Loucy (cell line): ENCODE results near the gene MGMT.

ENCODE experiments used
- H2AFZ ChIP-seq: fragments of 200-600 bp; sonication (generic); 2 replicates; pipeline ENCODE4 v1.6.0; 2016; ENCODE audit warnings: antibody characterized with exemption, mild to moderate bottlenecking, low read length, moderate library complexity
- H3F3A ChIP-seq: fragments of 200-600 bp; 2 replicates; pipeline ENCODE4 v1.6.0; 2016; ENCODE audit warnings: antibody characterized with exemption, low read depth, mild to moderate bottlenecking
- H3K27me3 ChIP-seq: fragments of 200-600 bp; sonication (generic); 2 replicates; pipeline ENCODE4 v1.6.1; 2014; ENCODE audit warnings: low read length, mild to moderate bottlenecking; ENCODE audit not compliant: insufficient read depth, poor library complexity, severe bottlenecking
- H3K36me3 ChIP-seq: fragments of 200-600 bp; sonication (generic); 2 replicates; pipeline ENCODE4 v1.6.1; 2016; ENCODE audit warnings: low read length; ENCODE audit not compliant: insufficient read depth
- H3K4me1 ChIP-seq: fragments of 200-600 bp; sonication (generic); 2 replicates; pipeline ENCODE4 v1.5.1; 2014; ENCODE audit warnings: low read length, mild to moderate bottlenecking; ENCODE audit not compliant: insufficient read depth, poor library complexity, severe bottlenecking
- H3K4me2 ChIP-seq: fragments of 200-600 bp; sonication (generic); 2 replicates; pipeline ENCODE4 v1.6.0; 2014; ENCODE audit warnings: antibody characterized with exemption, low read length, low read depth, mild to moderate bottlenecking; ENCODE audit not compliant: poor library complexity, severe bottlenecking
- H3K4me3 ChIP-seq: fragments of 200-600 bp; sonication (generic); 2 replicates; pipeline ENCODE4 v1.5.1; 2014; ENCODE audit warnings: low read length, mild to moderate bottlenecking, mixed read lengths; ENCODE audit not compliant: poor library complexity, severe bottlenecking
- H3K79me2 ChIP-seq: fragments of 200-600 bp; sonication (generic); 2 replicates; pipeline ENCODE4 v1.6.1; 2014; ENCODE audit warnings: low read length; ENCODE audit not compliant: insufficient read depth
- H3K9ac ChIP-seq: fragments of 200-600 bp; sonication (generic); 2 replicates; pipeline ENCODE4 v1.6.0; 2014; ENCODE audit warnings: mild to moderate bottlenecking, low read depth, low read length, moderate library complexity; ENCODE audit not compliant: poor library complexity, severe bottlenecking
- H3K9me2 ChIP-seq: fragments of 200-600 bp; sonication (generic); replicated peaks from 2 replicates; pipeline ENCODE4 v1.6.1; 2016; ENCODE audit warnings: low read depth, low read length, mixed read lengths
- H3K9me3 ChIP-seq: fragments of 200-600 bp; sonication (generic); 2 replicates; pipeline ENCODE4 v1.6.1; 2014; ENCODE audit warnings: mild to moderate bottlenecking, antibody characterized with exemption, low read length, low read depth; ENCODE audit not compliant: insufficient read depth
- H4K20me1 ChIP-seq: fragments of 200-600 bp; sonication (generic); 2 replicates; pipeline ENCODE4 v1.6.0; 2014; ENCODE audit warnings: antibody characterized with exemption, low read length, mild to moderate bottlenecking; ENCODE audit not compliant: insufficient read depth, poor library complexity, severe bottlenecking
- EZH2phosphoT487 ChIP-seq: fragments of 200-600 bp; IDR thresholded peaks from 2 replicates; pipeline ENCODE4 v1.6.1; 2018; ENCODE audit warnings: antibody characterized with exemption, mild to moderate bottlenecking, moderate library complexity, borderline replicate concordance
- TF ChIP-seq, protein P1 (sequence below): fragments of 200-600 bp; sonication (generic); conservative IDR thresholded peaks from 2 replicates; pipeline ENCODE4 v1.5.1; 2014; ENCODE audit warnings: mild to moderate bottlenecking, antibody characterized with exemption, low read length

The MGMT gene

GRCh38 chr10:129694184-129694583 lies 227.1 kb downstream of the MGMT start:
- no peaks in the 10 kb centered on the region for H3K36me3 ChIP-seq
- H3K79me2 ChIP-seq, result no peaks in the 10 kb centered on the region
- no peaks in the 10 kb centered on the region for H3K27me3 ChIP-seq
- TF ChIP-seq EZH2phosphoT487, result no peak
- TF ChIP-seq, protein P1, sequence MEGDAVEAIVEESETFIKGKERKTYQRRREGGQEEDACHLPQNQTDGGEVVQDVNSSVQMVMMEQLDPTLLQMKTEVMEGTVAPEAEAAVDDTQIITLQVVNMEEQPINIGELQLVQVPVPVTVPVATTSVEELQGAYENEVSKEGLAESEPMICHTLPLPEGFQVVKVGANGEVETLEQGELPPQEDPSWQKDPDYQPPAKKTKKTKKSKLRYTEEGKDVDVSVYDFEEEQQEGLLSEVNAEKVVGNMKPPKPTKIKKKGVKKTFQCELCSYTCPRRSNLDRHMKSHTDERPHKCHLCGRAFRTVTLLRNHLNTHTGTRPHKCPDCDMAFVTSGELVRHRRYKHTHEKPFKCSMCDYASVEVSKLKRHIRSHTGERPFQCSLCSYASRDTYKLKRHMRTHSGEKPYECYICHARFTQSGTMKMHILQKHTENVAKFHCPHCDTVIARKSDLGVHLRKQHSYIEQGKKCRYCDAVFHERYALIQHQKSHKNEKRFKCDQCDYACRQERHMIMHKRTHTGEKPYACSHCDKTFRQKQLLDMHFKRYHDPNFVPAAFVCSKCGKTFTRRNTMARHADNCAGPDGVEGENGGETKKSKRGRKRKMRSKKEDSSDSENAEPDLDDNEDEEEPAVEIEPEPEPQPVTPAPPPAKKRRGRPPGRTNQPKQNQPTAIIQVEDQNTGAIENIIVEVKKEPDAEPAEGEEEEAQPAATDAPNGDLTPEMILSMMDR, result no peak
- H3K4me3 ChIP-seq, result no peak overlapping the region
- no peaks in the 10 kb centered on the region for H4K20me1 ChIP-seq
- H2AFZ ChIP-seq, result no peak overlapping the region
- no peaks in the 10 kb centered on the region for H3K9me2 ChIP-seq
- peaks cover 12% of the 10 kb centered on the region for H3K4me1 ChIP-seq
- no peak overlapping the region for H3K4me2 ChIP-seq
- no peaks in the 10 kb centered on the region for H3F3A ChIP-seq
- H3K9me3 ChIP-seq, result no peaks in the 10 kb centered on the region
- no peak overlapping the region for H3K9ac ChIP-seq

GRCh38 chr10:129694691-129695243 lies 227.7 kb downstream of the MGMT start:
- H3K9me3 ChIP-seq, result no peaks in the 10 kb centered on the region
- no peak overlapping the region for H3K9ac ChIP-seq
- no peak for TF ChIP-seq EZH2phosphoT487
- TF ChIP-seq, protein P1, result no peak
- H3K4me3 ChIP-seq, result no peak overlapping the region
- no peak overlapping the region for H2AFZ ChIP-seq
- H3K27me3 ChIP-seq, result no peaks in the 10 kb centered on the region
- H3K36me3 ChIP-seq, result no peaks in the 10 kb centered on the region
- peaks cover 7% of the 10 kb centered on the region for H3K4me1 ChIP-seq
- H3F3A ChIP-seq, result no peaks in the 10 kb centered on the region
- no peaks in the 10 kb centered on the region for H4K20me1 ChIP-seq
- H3K9me2 ChIP-seq, result no peaks in the 10 kb centered on the region
- H3K79me2 ChIP-seq, result no peaks in the 10 kb centered on the region
- H3K4me2 ChIP-seq, result no peak overlapping the region

GRCh38 chr10:129695671-129696070 lies 228.6 kb downstream of the MGMT start:
- Histone ChIP-seq H3K79me2 (no peaks in the 10 kb centered on the region), H3K9me3 (no peaks in the 10 kb centered on the region), H4K20me1 (no peaks in the 10 kb centered on the region), H3K4me2 (no peak overlapping the region), H3F3A (no peaks in the 10 kb centered on the region), H2AFZ (no peak overlapping the region), H3K9me2 (no peaks in the 10 kb centered on the region), H3K27me3 (no peaks in the 10 kb centered on the region), H3K4me1 (no peaks in the 10 kb centered on the region), H3K4me3 (no peak overlapping the region), H3K9ac (no peak overlapping the region), H3K36me3 (no peaks in the 10 kb centered on the region)
- no peak for TF ChIP-seq EZH2phosphoT487
- TF ChIP-seq, protein P1, result no peak
